ENCODE measurements around the gene HAPSTR1. TPM values are rescaled to one million over a fixed set of nuclear protein-coding genes. Genes with fewer than 3 reads are reported as not detected.

Gene HAPSTR1
- total and polyA plus RNA-seq, 2 of the 13 experiments (the other 11 are each of a cell fraction or from before 2014, with no cell fraction given), result 25.2 to 83.2 TPM

- TF ChIP-seq ZNF574 (CRISPR knock-in tag; IDR thresholded peaks at IDR 0.05) (peak; percentile 8; the same call in 1 of the 2 replicates), FOXK2 (IDR thresholded peaks at IDR 0.05) (no peak), GATA4 (IDR thresholded peaks at IDR 0.05; ENCODE audit: borderline replicate concordance, low read depth) (no peak), NR3C1 (CRISPR knock-in tag; IDR thresholded peaks at IDR 0.05) (no peak), ETV6 (CRISPR knock-in tag; conservative IDR thresholded peaks at IDR 0.05) (no peak), ISX (CRISPR knock-in tag; conservative IDR thresholded peaks at IDR 0.05) (no peak), HDAC1 (CRISPR knock-in tag; IDR thresholded peaks at IDR 0.05) (peak; percentile 14; the same call in 1 of the 2 replicates), IRF1 (CRISPR knock-in tag; IDR thresholded peaks at IDR 0.05; ENCODE audit: low read depth) (no peak), ZFP41 (CRISPR knock-in tag; IDR thresholded peaks at IDR 0.05; ENCODE audit: borderline replicate concordance) (no peak), CBX5 (CRISPR knock-in tag; IDR thresholded peaks at IDR 0.05; ENCODE audit: borderline replicate concordance) (no peak), ZNF382 (CRISPR knock-in tag; IDR thresholded peaks at IDR 0.05; ENCODE audit: borderline replicate concordance) (no peak), ZNF777 (CRISPR knock-in tag; IDR thresholded peaks at IDR 0.05) (peak; percentile 94), MTERF4 (CRISPR knock-in tag; IDR thresholded peaks at IDR 0.05) (peak; percentile 78; the same call in 1 of the 2 replicates), GLI4 (CRISPR knock-in tag; IDR thresholded peaks at IDR 0.05; ENCODE audit: borderline replicate concordance) (no peak), GATAD1 (CRISPR knock-in tag; IDR thresholded peaks at IDR 0.05) (no peak), ZNF691 (CRISPR knock-in tag; IDR thresholded peaks at IDR 0.05; ENCODE audit: borderline replicate concordance, low read depth) (no peak), ZSCAN5A (CRISPR knock-in tag; IDR thresholded peaks at IDR 0.05; ENCODE audit: borderline replicate concordance) (no peak; the same call in 1 of the 2 replicates), SIN3B (IDR thresholded peaks at IDR 0.05; ENCODE audit: low read length) (0 out of 2 replicates have a peak, but pooled peaks have one; percentile 4), ZNF207 (IDR thresholded peaks at IDR 0.05; ENCODE audit: borderline replicate concordance) (no peak), ZBTB49 (CRISPR knock-in tag; IDR thresholded peaks at IDR 0.05; ENCODE audit: borderline replicate concordance) (no peak), HOXA5 (CRISPR knock-in tag; IDR thresholded peaks at IDR 0.05) (no peak), ZNF562 (CRISPR knock-in tag; IDR thresholded peaks at IDR 0.05; ENCODE audit: borderline replicate concordance) (no peak)
Observed at GRCh38 chr16:9091867-9092281, 430 bp downstream of the HAPSTR1 start (continued).
